WTC11 (cell line): Measurements from ENCODE around the gene CYB561D1. TPM values are rescaled to one million over a fixed set of nuclear protein-coding genes. Genes with fewer than 3 reads are reported as not detected.

Experiments used
- ATAC-seq: fragments of 200-7000 bp; cut with Tn5 transposase; 2 replicates; pipeline ENCODE4 v1.10.0; 2021; ENCODE audit warnings: mild to moderate bottlenecking, moderate library complexity
- CTCF ChIA-PET: fragments of 300-600 bp; sonication (Branson Sonifier 250); formaldehyde crosslinking; loops from one replicate; lab custom pipeline; 2021; ENCODE audit warnings: antibody characterized with exemption; lab: Charles Lee
- POLR2A ChIA-PET: fragments of 350-600 bp; sonication (Branson Sonifier 250); formaldehyde crosslinking; loops from one replicate; lab custom pipeline; 2021; ENCODE audit warnings: antibody characterized with exemption; lab: Charles Lee
- DNase-seq: peaks from one replicate; pipeline ENCODE4 v3.0.0; 2021; ENCODE audit warnings: low spot score
- H3K27ac Mint-ChIP-seq: 2 replicates; pipeline ENCODE4 v1.8.0; 2021; ENCODE audit warnings: mixed read lengths
- H3K27me3 Mint-ChIP-seq: 2 replicates; pipeline ENCODE4 v1.8.0; 2021; ENCODE audit warnings: low read depth, mild to moderate bottlenecking, moderate library complexity, mixed read lengths
- H3K36me3 Mint-ChIP-seq: 2 replicates; pipeline ENCODE4 v1.8.0; 2021; ENCODE audit warnings: mixed read lengths
- H3K4me1 Mint-ChIP-seq: 2 replicates; pipeline ENCODE4 v1.8.0; 2022; ENCODE audit warnings: mixed read lengths
- H3K4me3 Mint-ChIP-seq: 2 replicates; pipeline ENCODE4 v1.8.0; 2021; ENCODE audit warnings: mild to moderate bottlenecking, moderate library complexity, mixed read lengths
- H3K9me3 Mint-ChIP-seq: 2 replicates; pipeline ENCODE4 v1.8.0; 2021; ENCODE audit warnings: mixed read lengths
- ATF1 ChIP-seq: sonication (generic); formaldehyde crosslinking; IDR thresholded peaks from 2 replicates; pipeline ENCODE4 v1.8.1; 2023; ENCODE audit warnings: mild to moderate bottlenecking, moderate library complexity, missing genetic modification reagents
- ATF3 ChIP-seq: sonication (generic); formaldehyde crosslinking; conservative IDR thresholded peaks from 2 replicates; pipeline ENCODE4 v1.8.1; 2022; ENCODE audit warnings: mild to moderate bottlenecking, missing genetic modification reagents
- CBFB ChIP-seq: sonication (generic); formaldehyde crosslinking; IDR thresholded peaks from 2 replicates; pipeline ENCODE4 v1.8.1; 2022; ENCODE audit warnings: mild to moderate bottlenecking, low read depth, missing genetic modification reagents
- CREM ChIP-seq: sonication (generic); formaldehyde crosslinking; IDR thresholded peaks from 2 replicates; pipeline ENCODE4 v1.8.1; 2022; ENCODE audit warnings: mild to moderate bottlenecking, missing genetic modification reagents, moderate library complexity
- ESRRA ChIP-seq: sonication (generic); formaldehyde crosslinking; IDR thresholded peaks from 2 replicates; pipeline ENCODE4 v1.8.1; 2022; ENCODE audit warnings: mild to moderate bottlenecking, missing genetic modification reagents, borderline replicate concordance
- FOXP4 ChIP-seq: sonication (generic); formaldehyde crosslinking; IDR thresholded peaks from 2 replicates; pipeline ENCODE4 v1.8.0; 2022; ENCODE audit warnings: mild to moderate bottlenecking, missing genetic modification reagents
- IRF2 ChIP-seq: sonication (generic); formaldehyde crosslinking; IDR thresholded peaks from 2 replicates; pipeline ENCODE4 v1.8.0; 2022; ENCODE audit warnings: low read depth, missing genetic modification reagents, borderline replicate concordance
- KAT7 ChIP-seq: sonication (generic); formaldehyde crosslinking; IDR thresholded peaks from 2 replicates; pipeline ENCODE4 v1.8.1; 2023; ENCODE audit warnings: missing genetic modification reagents, mild to moderate bottlenecking, borderline replicate concordance
- MLX ChIP-seq: sonication (generic); formaldehyde crosslinking; IDR thresholded peaks from 2 replicates; pipeline ENCODE4 v1.8.1; 2023; ENCODE audit warnings: mild to moderate bottlenecking, missing genetic modification reagents, moderate library complexity
- MXD4 ChIP-seq: fragments of 250-450 bp; sonication (Bioruptor Pico); IDR thresholded peaks from 2 replicates; pipeline ENCODE4 v1.8.0; 2021; ENCODE audit warnings: mild to moderate bottlenecking, moderate library complexity, borderline replicate concordance
- OVOL2 ChIP-seq: fragments of 250-450 bp; sonication (Bioruptor Pico); IDR thresholded peaks from 2 replicates; pipeline ENCODE4 v1.9.0; 2021; ENCODE audit warnings: mild to moderate bottlenecking, borderline replicate concordance
- PREB ChIP-seq: sonication (generic); formaldehyde crosslinking; IDR thresholded peaks from 2 replicates; pipeline ENCODE4 v1.8.1; 2022; ENCODE audit warnings: mild to moderate bottlenecking, missing genetic modification reagents, moderate library complexity, borderline replicate concordance
- TCF7 ChIP-seq: sonication (generic); formaldehyde crosslinking; IDR thresholded peaks from 2 replicates; pipeline ENCODE4 v1.8.0; 2022; ENCODE audit warnings: mild to moderate bottlenecking, low read depth, missing genetic modification reagents, moderate library complexity
- ZBTB43 ChIP-seq: sonication (generic); formaldehyde crosslinking; IDR thresholded peaks from 2 replicates; pipeline ENCODE4 v1.8.1; 2023; ENCODE audit warnings: mild to moderate bottlenecking, missing genetic modification reagents
- ZNF263 ChIP-seq: sonication (generic); formaldehyde crosslinking; IDR thresholded peaks from 2 replicates; pipeline ENCODE4 v1.8.1; 2022; ENCODE audit warnings: low read depth, mild to moderate bottlenecking, moderate library complexity, missing genetic modification reagents
- ZNF532 ChIP-seq: fragments of 250-450 bp; sonication (Bioruptor Pico); IDR thresholded peaks from 2 replicates; pipeline ENCODE4 v1.9.0; 2021; ENCODE audit warnings: mild to moderate bottlenecking, borderline replicate concordance
- ZNF671 ChIP-seq: fragments of 250-450 bp; sonication (Bioruptor Pico); IDR thresholded peaks from 2 replicates; pipeline ENCODE4 v1.8.0; 2021; ENCODE audit warnings: mild to moderate bottlenecking
- total RNA-seq: library from RNA; stranded (reverse); gene quantifications from 3 replicates; pipeline ENCODE4 v1.2.3, GENCODE V29; 2021
- TF ChIP-seq, protein P1 (sequence below): sonication (generic); formaldehyde crosslinking; IDR thresholded peaks from 2 replicates; pipeline ENCODE4 v1.8.1; 2022; ENCODE audit warnings: low read depth, mild to moderate bottlenecking, moderate library complexity, missing genetic modification reagents, borderline replicate concordance
- TF ChIP-seq, protein P2 (sequence below): fragments of 250-450 bp; sonication (Bioruptor Pico); IDR thresholded peaks from 2 replicates; pipeline ENCODE4 v1.9.0; 2021; ENCODE audit warnings: mild to moderate bottlenecking

CYB561D1 gene
- total RNA-seq, 1 experiment from 2014 or later = 6.7 TPM

- TF ChIP-seq ZBTB43 (no peak), ATF1 (CRISPR knock-in tag) (no peak), FOXP4 (CRISPR knock-in tag) (no peak), ESRRA (CRISPR knock-in tag) (no peak), ZNF671 (CRISPR knock-in tag) (no peak), ZNF532 (CRISPR knock-in tag) (no peak), PREB (CRISPR knock-in tag) (no peak)
- TF ChIP-seq, all 79 proteins: peak for 0
Observed at GRCh38 chr1:109488201-109488600, 5.7 kb upstream of the CYB561D1 start (continued).

DNA sequence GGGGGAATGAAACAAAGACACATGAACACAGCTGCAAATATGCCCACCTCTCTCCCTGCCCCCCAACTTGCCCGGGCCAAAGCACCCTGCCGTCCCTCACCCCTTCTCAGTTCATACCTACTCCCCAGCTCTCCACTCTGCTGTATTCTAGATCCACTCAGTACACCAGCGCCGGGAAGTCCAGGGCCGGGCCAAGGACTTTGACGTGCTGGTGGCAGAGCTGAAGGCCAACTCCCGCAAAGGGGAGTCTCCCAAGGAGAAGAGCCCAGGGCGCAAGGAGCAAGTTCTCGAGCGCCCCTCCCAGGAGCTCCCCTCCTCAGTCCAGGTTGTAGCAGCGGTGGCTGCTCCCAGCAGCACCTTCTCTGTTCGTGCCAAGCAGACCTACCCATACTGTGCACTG, 5.2 kb upstream of the CYB561D1 start:
- Mint-ChIP-seq H3K27ac (no peak overlapping the region), H3K4me1 (peaks cover 23% of the 10 kb centered on the region), H3K27me3 (no peaks in the 10 kb centered on the region; the same call in 1 of the 2 replicates), H3K9me3 (no peaks in the 10 kb centered on the region), H3K36me3 (peaks cover 3% of the 10 kb centered on the region; the same call in 1 of the 2 replicates), H3K4me3 (no peak overlapping the region)
- DNase-seq (no peak), ATAC-seq (no peak)
- ChIA-PET CTCF (interaction anchor here (0.5 to 13.8 kb wide), 4 partner anchors 10 to 46 kb away, joined by 3 to 740 read pairs (median 16); partner anchors contain the start of gene GPR61), POLR2A (no interaction called here)
- TF ChIP-seq, protein P1, sequence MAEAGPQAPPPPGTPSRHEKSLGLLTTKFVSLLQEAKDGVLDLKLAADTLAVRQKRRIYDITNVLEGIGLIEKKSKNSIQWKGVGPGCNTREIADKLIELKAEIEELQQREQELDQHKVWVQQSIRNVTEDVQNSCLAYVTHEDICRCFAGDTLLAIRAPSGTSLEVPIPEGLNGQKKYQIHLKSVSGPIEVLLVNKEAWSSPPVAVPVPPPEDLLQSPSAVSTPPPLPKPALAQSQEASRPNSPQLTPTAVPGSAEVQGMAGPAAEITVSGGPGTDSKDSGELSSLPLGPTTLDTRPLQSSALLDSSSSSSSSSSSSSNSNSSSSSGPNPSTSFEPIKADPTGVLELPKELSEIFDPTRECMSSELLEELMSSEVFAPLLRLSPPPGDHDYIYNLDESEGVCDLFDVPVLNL (CRISPR knock-in tag) = no peak
- TF ChIP-seq ATF3 (CRISPR knock-in tag) = no peak
- TF ChIP-seq IRF2 (CRISPR knock-in tag) = no peak
- TF ChIP-seq CBFB = no peak
- TF ChIP-seq, protein P2, sequence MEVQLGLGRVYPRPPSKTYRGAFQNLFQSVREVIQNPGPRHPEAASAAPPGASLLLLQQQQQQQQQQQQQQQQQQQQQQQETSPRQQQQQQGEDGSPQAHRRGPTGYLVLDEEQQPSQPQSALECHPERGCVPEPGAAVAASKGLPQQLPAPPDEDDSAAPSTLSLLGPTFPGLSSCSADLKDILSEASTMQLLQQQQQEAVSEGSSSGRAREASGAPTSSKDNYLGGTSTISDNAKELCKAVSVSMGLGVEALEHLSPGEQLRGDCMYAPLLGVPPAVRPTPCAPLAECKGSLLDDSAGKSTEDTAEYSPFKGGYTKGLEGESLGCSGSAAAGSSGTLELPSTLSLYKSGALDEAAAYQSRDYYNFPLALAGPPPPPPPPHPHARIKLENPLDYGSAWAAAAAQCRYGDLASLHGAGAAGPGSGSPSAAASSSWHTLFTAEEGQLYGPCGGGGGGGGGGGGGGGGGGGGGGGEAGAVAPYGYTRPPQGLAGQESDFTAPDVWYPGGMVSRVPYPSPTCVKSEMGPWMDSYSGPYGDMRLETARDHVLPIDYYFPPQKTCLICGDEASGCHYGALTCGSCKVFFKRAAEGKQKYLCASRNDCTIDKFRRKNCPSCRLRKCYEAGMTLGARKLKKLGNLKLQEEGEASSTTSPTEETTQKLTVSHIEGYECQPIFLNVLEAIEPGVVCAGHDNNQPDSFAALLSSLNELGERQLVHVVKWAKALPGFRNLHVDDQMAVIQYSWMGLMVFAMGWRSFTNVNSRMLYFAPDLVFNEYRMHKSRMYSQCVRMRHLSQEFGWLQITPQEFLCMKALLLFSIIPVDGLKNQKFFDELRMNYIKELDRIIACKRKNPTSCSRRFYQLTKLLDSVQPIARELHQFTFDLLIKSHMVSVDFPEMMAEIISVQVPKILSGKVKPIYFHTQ = no peak
- TF ChIP-seq KAT7 (CRISPR knock-in tag) = no peak
- no peak for TF ChIP-seq OVOL2 (CRISPR knock-in tag)
- no peak for TF ChIP-seq TCF7 (CRISPR knock-in tag)
- TF ChIP-seq CREM (CRISPR knock-in tag) = no peak
- TF ChIP-seq MLX (CRISPR knock-in tag) = no peak
- TF ChIP-seq MXD4 = no peak
- no peak for TF ChIP-seq ZBTB43
- TF ChIP-seq ZNF263 = no peak
